HG03520 (cell line): ENCODE measurements around the gene SOX6.
A peak's percentile ranks its signal among the peaks of the same experiment; 100 is the strongest.

ENCODE experiments used
- ATAC-seq: cut with Tn5 transposase; IDR thresholded peaks from one replicate; pipeline ENCODE4 v1.9.1; 2021; ENCODE audit warnings: mild to moderate bottlenecking, moderate library complexity; ENCODE audit not compliant: unreplicated experiment

The SOX6 gene

DNA sequence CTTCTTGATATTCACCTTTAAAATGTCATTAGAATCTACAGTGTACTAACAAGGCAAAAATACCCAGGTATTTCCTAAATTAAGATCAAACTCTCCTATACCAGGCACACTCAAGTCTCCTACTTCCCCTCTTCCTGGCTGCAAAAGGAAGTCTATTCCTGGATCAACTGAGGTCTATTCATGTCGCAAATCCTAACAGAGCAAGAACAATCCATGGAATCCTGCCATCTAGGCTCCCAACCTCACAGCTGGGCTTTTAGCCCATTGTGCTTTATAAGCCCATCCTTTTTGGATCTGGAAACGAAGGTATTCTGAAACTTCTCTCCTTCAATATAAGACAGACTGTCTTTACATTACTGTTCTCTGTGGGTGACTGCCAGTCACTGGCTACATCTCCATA, 161.8 kb downstream of the SOX6 start:
- no peak for ATAC-seq

- no peak for ATAC-seq
Observed at GRCh38 chr11:16193897-16194381, 162.4 kb downstream of the SOX6 start.

GRCh38 chr11:16191868-16192240, 164.5 kb downstream of the SOX6 start:
- ATAC-seq = no peak

DNA sequence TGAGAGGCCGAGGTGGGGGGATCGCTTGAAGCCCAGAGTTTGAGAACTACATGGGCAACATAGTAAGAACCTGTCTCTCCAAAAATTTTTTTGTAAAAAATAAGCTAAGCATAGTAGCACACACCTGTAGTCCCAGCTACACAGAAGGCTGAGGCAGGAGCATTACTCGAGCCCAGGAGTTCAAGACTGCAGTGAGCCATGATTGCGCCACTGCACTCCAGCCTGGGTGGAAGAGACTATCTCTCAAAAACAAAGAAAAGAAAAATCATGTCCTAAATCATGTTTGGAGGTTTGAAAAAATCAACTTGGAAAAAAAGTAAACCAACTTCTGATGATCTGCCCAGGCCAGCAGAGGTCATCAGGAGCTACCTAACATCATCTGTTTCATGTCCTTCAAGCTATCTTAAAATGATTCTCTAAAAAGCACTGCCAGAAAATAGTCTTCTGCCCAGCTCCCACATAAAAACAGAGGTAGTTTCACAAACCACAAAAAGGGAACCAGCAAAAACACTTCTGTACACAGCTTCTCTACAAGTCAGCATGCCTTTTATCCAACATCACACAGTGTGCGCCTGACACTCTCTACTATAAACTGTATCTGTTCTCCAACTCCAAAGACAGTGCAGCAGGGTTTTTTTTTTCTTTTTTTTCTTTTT, 165.0 kb downstream of the SOX6 start:
- ATAC-seq = peak; percentile 41

DNA sequence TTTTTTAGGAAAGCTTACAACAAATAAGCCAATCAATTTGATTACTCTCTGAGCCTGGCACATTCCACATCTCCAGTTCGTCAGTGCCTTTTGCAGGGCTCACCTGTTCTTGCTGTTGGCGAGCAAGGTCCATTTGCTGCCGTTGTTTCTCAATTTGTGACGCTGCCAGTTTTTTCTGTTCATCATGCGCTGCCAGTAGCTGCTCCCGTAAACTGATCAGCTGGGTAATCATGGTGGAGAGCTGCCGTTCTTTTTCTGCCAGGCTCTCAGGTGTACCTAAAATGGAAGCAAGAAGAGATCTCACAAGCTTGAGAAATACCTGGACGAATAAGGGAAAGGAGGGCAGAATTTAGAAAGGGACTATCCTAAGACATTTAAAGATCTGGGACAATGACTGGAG, 169.7 kb downstream of the SOX6 start:
- no peak for ATAC-seq

GRCh38 chr11:16185042-16185441, 171.3 kb downstream of the SOX6 start:
- ATAC-seq = no peak

- ATAC-seq = no peak
Observed at GRCh38 chr11:16184588-16184987, 171.8 kb downstream of the SOX6 start.

DNA sequence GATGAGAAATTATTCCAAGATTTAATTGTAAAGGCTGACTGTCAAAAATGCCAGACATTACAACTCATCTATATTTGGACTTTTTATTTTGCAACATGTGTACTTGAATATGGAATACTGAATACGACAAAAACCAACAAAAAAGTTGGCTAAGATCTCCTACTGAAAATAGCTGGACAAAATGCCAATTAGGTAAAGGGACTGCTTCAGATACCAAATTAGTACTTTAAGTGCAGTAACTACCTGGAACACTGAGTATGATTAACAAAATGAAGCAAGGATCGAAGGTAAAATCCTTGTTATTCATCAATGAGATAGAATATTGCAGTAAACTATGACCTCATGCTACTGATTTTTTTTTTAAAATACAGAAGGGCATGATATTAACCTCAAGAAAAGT, 173.8 kb downstream of the SOX6 start:
- no peak for ATAC-seq

- no peak for ATAC-seq
Observed at GRCh38 chr11:16180868-16181267, 175.5 kb downstream of the SOX6 start.

DNA sequence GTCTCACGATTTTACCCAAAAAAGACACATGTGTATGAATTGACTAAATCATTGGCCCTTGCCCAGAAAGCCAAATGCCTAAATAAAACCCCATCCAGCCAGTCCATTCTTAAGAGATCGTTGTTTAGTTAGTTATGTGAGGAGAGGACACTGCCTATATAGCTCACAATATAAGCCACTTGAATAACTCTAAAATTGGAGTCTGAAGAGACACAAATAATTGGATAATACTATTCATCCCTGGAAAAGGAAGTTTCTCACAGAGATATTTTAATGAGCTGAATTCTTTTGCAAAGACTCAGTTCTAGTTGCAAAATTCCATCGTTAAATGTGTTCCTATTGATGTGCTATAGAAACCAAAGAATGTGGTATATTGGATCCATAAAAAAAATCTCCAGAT, 176.7 kb downstream of the SOX6 start:
- no peak for ATAC-seq

DNA sequence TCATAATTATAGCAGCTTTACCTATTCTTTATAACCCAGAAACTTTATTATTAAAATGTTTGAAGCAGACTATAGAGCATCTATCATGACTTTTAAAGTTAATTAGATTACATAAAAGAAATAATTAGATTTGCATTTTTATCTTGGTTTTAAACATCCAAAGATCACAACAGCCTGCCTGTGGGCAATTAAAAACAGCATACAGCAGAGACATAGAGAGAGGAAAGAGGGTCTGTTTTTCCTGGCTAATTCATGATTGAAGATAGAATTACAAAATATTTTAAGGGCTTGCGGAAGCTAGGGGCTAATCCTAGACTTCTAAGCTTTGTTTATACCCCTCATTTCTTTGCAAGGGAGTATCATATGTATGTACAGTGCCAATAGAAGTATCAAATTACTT, 178.1 kb downstream of the SOX6 start:
- no peak for ATAC-seq

DNA sequence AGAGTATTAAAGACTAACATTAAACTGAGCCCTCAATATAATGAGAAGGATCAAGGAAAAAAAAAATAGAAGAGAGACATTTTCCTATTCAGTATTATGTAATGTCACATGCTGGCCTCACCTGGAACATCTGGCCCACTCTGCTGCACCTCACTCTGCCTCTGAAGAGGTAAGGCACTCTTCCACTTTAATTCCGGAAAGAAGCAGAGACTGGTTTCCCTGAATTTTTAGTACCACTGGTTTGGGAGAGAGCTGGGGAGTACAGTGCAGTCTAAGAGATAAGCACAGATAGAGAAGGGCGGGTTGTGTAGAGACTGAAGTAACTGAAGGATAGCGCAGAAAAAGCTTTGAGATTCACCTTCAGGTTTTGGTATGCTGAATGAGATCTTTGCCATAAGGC, 178.7 kb downstream of the SOX6 start:
- ATAC-seq = no peak

- ATAC-seq = no peak
Observed at GRCh38 chr11:16173798-16174197, 182.5 kb downstream of the SOX6 start.

DNA sequence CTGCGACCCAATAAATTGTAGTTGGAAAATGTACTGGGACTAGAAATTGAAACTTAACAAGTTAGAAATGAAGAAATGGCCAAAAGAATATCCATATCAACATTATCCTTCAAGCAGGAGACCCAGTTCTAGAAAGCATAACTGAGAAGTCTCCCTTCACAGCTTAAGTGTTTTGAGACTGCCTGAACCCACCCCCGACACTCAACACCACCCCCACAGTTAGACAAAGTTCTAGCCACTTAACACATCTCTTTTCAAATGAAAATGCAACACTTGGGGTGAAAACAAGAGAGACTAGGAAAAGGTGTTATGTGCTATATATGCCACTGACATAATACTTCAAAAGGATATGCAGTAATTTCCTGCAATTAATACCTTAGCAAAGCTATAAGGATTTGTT, 184.5 kb downstream of the SOX6 start:
- ATAC-seq = no peak

DNA sequence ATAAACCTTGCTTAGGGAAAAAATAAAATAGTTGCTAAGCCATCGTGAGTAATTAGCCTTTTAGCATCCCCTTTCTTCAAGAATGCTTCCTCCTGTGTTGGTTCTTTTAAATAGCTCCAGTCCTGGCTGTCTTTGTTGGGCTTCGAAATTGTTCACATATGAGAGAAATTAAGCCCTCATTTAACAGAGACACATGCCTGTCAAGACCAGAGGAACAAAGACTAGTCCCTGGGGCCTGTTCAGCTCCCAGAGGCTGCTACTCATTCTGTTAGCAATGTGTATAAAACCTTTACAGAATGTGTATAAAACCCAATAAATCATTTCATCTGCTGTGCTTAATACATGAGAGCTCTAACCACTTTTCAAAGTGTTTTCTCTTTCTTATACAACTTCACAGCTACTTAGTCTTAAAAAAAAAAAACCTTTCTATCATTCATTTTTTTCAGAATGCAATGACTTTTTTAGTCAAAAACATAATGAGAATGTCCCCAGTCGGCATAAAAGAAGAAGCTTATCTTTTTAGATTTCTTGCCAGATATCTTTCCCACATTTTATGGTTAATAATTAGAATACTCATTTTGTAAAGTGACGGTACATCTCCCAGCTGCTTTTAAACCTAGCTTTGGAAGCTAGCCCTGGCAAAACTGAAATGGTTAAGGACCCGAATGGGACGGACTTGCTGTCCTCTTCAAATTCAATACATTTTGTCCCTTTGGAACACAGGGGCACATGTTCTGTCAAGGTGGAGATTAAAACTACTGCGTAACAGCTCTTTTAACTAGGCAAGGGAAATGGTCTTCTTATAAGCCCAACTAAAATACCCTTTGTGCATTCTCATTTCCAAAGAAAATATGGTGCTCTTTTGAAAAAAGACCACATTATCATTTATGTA, 186.1 kb downstream of the SOX6 start:
- no peak for ATAC-seq

- no peak for ATAC-seq
Observed at GRCh38 chr11:16169541-16169940, 186.8 kb downstream of the SOX6 start.

DNA sequence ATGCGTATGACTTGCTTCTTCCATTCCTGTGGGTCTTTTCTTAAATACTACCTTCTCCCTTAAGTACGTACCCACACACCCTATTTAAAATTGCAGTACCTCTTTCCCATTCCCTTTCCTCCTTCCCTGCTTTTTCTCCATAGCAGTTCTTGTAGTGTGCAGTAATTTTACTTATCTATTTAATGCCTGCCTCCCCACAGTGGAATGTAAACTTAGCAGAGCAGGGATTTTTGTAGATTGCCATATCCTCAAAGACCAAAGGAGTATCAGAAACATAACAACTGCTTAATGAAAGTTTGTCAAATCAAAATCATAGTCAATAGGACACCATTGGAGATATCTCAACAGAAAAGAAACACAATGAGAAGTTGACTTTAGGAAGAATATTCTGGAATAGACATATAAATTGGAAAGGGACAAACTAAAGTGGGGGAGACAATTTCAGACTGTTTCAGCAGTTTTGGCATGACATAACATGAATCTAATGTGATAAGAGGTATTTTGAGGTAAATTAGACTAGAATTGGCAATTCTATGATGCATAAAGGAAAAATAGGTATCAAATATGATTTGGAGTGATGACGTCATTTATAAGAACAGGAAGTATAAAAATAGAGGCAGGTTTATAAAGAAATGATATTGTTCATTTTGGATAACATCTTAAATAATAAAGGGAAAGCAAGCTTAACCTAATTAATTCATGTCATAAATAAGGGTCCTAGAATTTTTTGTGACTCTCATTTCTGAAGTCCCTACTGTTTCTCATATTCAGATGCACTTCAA, 188.4 kb downstream of the SOX6 start:
- no peak for ATAC-seq

DNA sequence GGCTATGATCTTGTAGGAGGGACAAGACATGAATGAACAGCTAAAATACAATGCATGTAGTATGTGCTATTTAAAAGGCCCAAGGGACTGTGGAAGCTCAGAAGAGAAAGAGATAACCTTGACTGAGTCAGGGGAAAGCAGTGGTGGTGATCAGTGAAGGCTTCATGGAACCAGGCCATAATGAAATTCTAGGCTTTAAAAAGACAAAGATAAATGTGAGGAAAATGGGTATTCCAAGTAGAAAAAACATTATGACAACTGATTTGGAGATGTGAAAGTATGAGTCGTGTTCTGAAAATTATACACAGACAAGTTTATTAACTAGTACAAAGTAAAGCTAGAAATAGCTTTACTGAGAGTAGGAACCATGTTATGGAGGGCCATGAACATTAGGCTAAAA, 189.8 kb downstream of the SOX6 start:
- ATAC-seq = no peak

DNA sequence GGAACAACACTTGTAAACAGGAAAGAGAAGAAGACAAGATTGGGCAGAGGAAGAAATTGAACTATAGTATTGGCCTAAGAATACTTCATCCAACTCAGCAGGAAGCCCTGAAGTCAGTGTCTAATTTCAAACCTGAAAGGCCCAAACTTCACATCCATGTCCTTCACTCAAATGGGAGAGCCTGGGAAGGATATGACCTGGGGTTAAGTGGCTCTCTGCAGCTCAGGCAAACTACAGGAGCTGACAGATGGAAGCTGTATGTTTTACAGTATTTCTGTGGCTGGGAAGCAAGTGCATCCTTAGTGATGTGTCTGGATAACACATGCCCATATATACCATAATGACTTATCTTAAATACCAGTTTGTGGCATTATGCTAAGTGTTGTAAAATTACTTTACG, 196.2 kb downstream of the SOX6 start:
- no peak for ATAC-seq

- no peak for ATAC-seq
Observed at GRCh38 chr11:16158426-16158994, 197.8 kb downstream of the SOX6 start.

DNA sequence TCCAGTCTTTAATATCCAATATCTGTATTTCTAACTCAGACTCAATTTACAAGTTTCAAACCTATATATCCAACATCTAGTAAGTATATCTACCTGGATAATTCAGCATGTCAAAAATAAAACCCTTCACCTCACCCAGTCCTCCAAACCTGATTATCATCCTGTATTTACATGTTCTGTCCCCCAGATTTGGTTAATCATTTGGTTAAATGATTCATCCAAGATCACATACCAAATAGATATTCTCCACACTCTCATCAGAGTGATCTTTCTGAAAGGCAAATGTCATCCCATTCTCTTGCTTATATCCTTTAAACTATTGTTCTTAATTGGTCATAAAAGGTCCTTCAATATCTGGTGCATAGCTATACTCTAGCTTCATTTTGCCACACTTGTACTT, 199.0 kb downstream of the SOX6 start:
- no peak for ATAC-seq
